SKM-1 (cell line): ENCODE measurements around the gene FBF1.
"Not testable (repeated sequence)": the region's sequence is repeated elsewhere in the genome, so short reads cannot be mapped to it uniquely, and the experiment has no call there.

ENCODE experiments used
- DNase-seq: peaks from one replicate; lab custom pipeline; 2025; ENCODE audit not compliant: unreplicated experiment; lab: John Stamatoyannopoulos, UW

The FBF1 gene

GRCh38 chr17:75897160-75898019 is 43.5 kb downstream of the FBF1 start:
- no peak for DNase-seq

GRCh38 chr17:75896415-75897159 is 44.3 kb downstream of the FBF1 start, which contains the start of gene TRIM65:
TSS of gene TRIM65 (minus strand) at chr17:75896951. CDS start at chr17:75896937, 14 bp downstream.
- peak; percentile 59 for DNase-seq

- no peak for DNase-seq
Observed at GRCh38 chr17:75895370-75896155, 45.3 kb downstream of the FBF1 start.

- no peak for DNase-seq
Observed at GRCh38 chr17:75894049-75894733, 46.7 kb downstream of the FBF1 start.

GRCh38 chr17:75893305-75894048 is 47.4 kb downstream of the FBF1 start:
- no peak for DNase-seq

- DNase-seq, result no peak
Observed at GRCh38 chr17:75892556-75893224, 48.2 kb downstream of the FBF1 start.

- DNase-seq, result no peak
Observed at GRCh38 chr17:75891605-75892555, 49.0 kb downstream of the FBF1 start.

- no peak for DNase-seq
Observed at GRCh38 chr17:75891022-75891604, 49.7 kb downstream of the FBF1 start.

GRCh38 chr17:75889454-75889853 is 51.4 kb downstream of the FBF1 start:
- DNase-seq, result no peak

GRCh38 chr17:75888484-75888883 is 52.4 kb downstream of the FBF1 start:
- no peak for DNase-seq

- DNase-seq, result not testable (repeated sequence)
Observed at GRCh38 chr17:75885860-75886259, 55.0 kb downstream of the FBF1 start.

- no peak for DNase-seq
Observed at GRCh38 chr17:75885431-75885830, 55.4 kb downstream of the FBF1 start.

- DNase-seq, result no peak
Observed at GRCh38 chr17:75881678-75882454, 59.0 kb downstream of the FBF1 start.

GRCh38 chr17:75880266-75880665 is 60.6 kb downstream of the FBF1 start:
- DNase-seq, result no peak

- DNase-seq, result no peak
Observed at GRCh38 chr17:75878174-75878998, 62.5 kb downstream of the FBF1 start, which contains the start of gene TRIM47. TSS of gene TRIM47 (minus strand) at chr17:75878581. CDS start at chr17:75878548, 33 bp downstream.

- DNase-seq, result peak; percentile 46
Observed at GRCh38 chr17:75877752-75878173, 63.1 kb downstream of the FBF1 start.
